Ovary (tissue), 9 donors: ENCODE data around the gene GPR150. TPM values are rescaled to one million over a fixed set of nuclear protein-coding genes. Genes with fewer than 3 reads are reported as not detected.

Experiments
- DNase-seq, 5 donors: peaks; one replicate each; pipeline ENCODE4 v3.0.0-alpha.2; 2019 to 2020
- H3K27ac ChIP-seq, 2 donors: fragments of 200-600 bp; one replicate each; pipeline versions ENCODE4 v1.5.1 to v1.8.0; 2019 to 2022
- H3K27me3 ChIP-seq: fragments of 200-600 bp; one replicate; pipeline ENCODE4 v1.8.0; 2022
- H3K36me3 ChIP-seq: fragments of 200-600 bp; sonication (generic); one replicate; pipeline ENCODE4 v1.5.1; 2019
- H3K4me1 ChIP-seq: one replicate; pipeline ENCODE4 v1.8.1; 2013; ENCODE audit warnings: mild to moderate bottlenecking, moderate library complexity; ENCODE audit not compliant: insufficient read depth
- H3K4me3 ChIP-seq: fragments of 200-600 bp; sonication (generic); one replicate; pipeline ENCODE4 v1.5.1; 2017
- H3K9me3 ChIP-seq, 2 donors: fragments of 200-600 bp in 1 of 2; sonication (generic) in 1 of 2; one replicate each; pipeline versions ENCODE4 v1.5.1 to v1.8.1; 2013 to 2019; ENCODE audit warnings: mild to moderate bottlenecking in 1 of 2, moderate library complexity in 1 of 2
- EP300 ChIP-seq: sonication (generic); formaldehyde crosslinking; IDR thresholded peaks from one replicate; pipeline ENCODE4 v1.6.1; 2017; ENCODE audit warnings: antibody characterized with exemption
- POLR2A ChIP-seq: fragments of 450-650 bp; IDR thresholded peaks from one replicate; pipeline ENCODE4 v1.6.1; 2017; ENCODE audit warnings: antibody characterized with exemption, mild to moderate bottlenecking, moderate library complexity
- WGBS, 3 donors: extraction: QIAGEN DNeasy Blood & Tissue Kit in 1 of 3; methylation state at CpG; one replicate each; pipeline versions ENCODE4 v1.1.5 to v1.1.7; 2013 to 2017; 5-methylcytosine and 5-hydroxymethylcytosine counted together
- intact Hi-C, 4 donors: fragments of 100-400 bp; cut with DNase I; formaldehyde crosslinking; loops; one replicate each; pipeline versions ENCODE4 v1.11.0 to v1.15.1; 2022 to 2023
- polyA plus RNA-seq, 2 donors: library from polyadenylated mRNA; stranded (reverse); fragments of 200-250 nt in 1 of 2; fragments of 350-450 nt in 1 of 2; fragmentation: Illumina TruSeq in 1 of 2; extraction: RNeasy Lipid Tissue Mini Kit (QIAGEN cat#74804) in 1 of 2; gene quantifications; one replicate each; pipeline ENCODE4 v1.2.3, GENCODE V29; 2013 to 2014
- total RNA-seq, 7 donors: library from RNA; depleted of rRNA in 2 of 7; stranded (reverse); fragments of >200 nt in 2 of 7; fragmentation: NEBNext Ultra II Directional in 3 of 7; extraction: Animal tissue kit (Norgen Biotek cat#: 25700) in 3 of 7; gene quantifications; one replicate each; pipeline versions ENCODE4 v1.1.0 to v1.2.4, GENCODE V29; 2016 to 2023
- TF ChIP-seq, protein P1 (sequence below), 3 donors: fragments of 450-650 bp in 2 of 3; fragments of 200-600 bp in 1 of 3; IDR thresholded peaks; one replicate each; pipeline versions ENCODE4 v1.5.1 to v1.8.0; 2016 to 2022; ENCODE audit warnings: antibody characterized with exemption in 3 of 3, mild to moderate bottlenecking in 1 of 3
- donor health status: DM: no; HTN: no; CAD: no; lungs with moderate emphysema.
- donor health status: DM: no; HTN: no; CAD: no.
- donor health status: Bipolar disorder and iron deficiency.
- donor health status: DM: yes; HTN: yes; CAD: no.
- donor health status: DM: no; HTN: no; CAD: no.
- donor health status: DM: yes; HTN: yes; CAD: no.

GPR150 gene
- total and polyA plus RNA-seq, 9 donors, result 0.05 to 0.50 (median 0.10) TPM; not detected in 4

DNA sequence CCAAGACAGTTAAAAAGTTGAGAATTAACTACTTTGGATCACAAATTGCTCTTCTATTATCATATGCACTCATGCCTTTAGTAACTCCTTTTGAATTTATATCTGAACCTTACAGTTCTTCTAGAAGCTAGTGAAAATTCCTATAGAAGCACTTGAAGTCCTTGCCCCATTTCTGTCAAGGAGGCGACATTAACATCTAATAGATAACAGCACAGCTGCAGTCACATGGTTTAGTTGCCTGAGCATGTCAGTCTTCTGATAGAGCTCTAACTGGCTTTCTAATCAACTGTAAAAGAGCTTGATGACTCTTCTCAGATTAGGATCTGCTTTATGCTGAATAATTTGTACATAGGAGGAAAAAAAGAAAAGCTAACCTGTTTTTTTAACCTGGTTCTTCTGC lies 35.7 kb downstream of the GPR150 start:
- DNase-seq, result no peak
- H3K27ac ChIP-seq, result no peak overlapping the region
- H3K27me3 ChIP-seq, result no peaks in the 10 kb centered on the region
- no peak overlapping the region for H3K4me3 ChIP-seq
- no peaks in the 10 kb centered on the region for H3K36me3 ChIP-seq
- no peaks in the 10 kb centered on the region for H3K4me1 ChIP-seq
- WGBS, 3 donors, result 68 to 83% (median 74%) methylated on average over 1 of the region's 1 CpG
- TF ChIP-seq POLR2A (no peak), EP300 (no peak)
- TF ChIP-seq, protein P1, sequence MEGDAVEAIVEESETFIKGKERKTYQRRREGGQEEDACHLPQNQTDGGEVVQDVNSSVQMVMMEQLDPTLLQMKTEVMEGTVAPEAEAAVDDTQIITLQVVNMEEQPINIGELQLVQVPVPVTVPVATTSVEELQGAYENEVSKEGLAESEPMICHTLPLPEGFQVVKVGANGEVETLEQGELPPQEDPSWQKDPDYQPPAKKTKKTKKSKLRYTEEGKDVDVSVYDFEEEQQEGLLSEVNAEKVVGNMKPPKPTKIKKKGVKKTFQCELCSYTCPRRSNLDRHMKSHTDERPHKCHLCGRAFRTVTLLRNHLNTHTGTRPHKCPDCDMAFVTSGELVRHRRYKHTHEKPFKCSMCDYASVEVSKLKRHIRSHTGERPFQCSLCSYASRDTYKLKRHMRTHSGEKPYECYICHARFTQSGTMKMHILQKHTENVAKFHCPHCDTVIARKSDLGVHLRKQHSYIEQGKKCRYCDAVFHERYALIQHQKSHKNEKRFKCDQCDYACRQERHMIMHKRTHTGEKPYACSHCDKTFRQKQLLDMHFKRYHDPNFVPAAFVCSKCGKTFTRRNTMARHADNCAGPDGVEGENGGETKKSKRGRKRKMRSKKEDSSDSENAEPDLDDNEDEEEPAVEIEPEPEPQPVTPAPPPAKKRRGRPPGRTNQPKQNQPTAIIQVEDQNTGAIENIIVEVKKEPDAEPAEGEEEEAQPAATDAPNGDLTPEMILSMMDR (IDR thresholded peaks at IDR 0.05), result no peak
- H3K9me3 ChIP-seq, result no peaks in the 10 kb centered on the region
- intact Hi-C loops, result loop anchor here in 1 of 4 donors (5.0 kb wide), 1 partner anchor 192 kb away; no protein-coding TSS in a partner anchor

DNA sequence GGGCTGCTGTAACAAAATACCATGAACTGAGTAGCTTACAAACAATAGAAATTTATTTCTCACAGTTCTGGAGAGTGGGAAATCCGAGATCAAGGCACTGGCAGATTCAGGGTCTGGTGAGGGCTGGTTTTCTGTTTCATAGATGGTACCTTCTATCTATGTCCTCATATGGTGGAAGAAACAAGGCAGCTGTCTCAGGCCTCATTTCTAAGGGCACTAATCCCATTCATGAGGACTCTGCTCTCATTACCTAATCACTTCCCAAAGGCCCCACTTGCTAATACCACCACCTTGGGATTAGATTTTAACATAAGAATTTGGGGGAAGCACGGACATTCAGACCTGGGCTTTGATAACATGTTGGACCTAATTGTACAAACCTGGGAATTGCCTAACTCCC lies 40.2 kb downstream of the GPR150 start:
- Histone ChIP-seq H3K4me3 (no peak overlapping the region), H3K27me3 (no peaks in the 10 kb centered on the region), H3K36me3 (no peaks in the 10 kb centered on the region), H3K4me1 (no peaks in the 10 kb centered on the region), H3K27ac (no peak overlapping the region), H3K9me3 (no peaks in the 10 kb centered on the region)
- no peak for DNase-seq
- WGBS, 3 donors, result 94 to 98% (median 96%) methylated on average over 2 of the region's 2 CpGs
- intact Hi-C loops, result loop anchor here in 1 of 4 donors (10.0 kb wide), 1 partner anchor 75 kb away; the partner anchor contains the start of gene RHOBTB3
- no peak for TF ChIP-seq EP300
- TF ChIP-seq, protein P1 (IDR thresholded peaks at IDR 0.05), result no peak
- TF ChIP-seq POLR2A, result no peak

DNA sequence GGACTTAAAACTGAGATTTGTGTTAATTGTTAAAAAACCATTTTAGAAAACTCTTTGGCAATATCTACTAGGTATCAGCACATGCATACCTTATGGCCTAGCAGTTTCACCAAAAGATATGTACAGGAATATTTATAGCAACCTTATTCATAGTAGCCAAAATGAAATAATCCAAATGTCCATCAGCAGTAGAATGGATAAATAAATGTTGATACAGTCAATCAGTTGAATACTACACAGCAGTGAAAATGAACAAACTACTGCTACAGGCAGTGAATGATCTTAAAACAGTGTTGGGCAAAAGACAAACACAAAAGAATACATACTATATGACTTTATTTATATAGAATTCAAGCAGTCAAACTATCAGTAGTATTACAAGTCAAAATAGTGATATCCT lies 43.1 kb downstream of the GPR150 start:
- Histone ChIP-seq H3K27ac (no peak overlapping the region), H3K27me3 (no peaks in the 10 kb centered on the region), H3K36me3 (no peaks in the 10 kb centered on the region), H3K4me3 (no peak overlapping the region), H3K4me1 (no peaks in the 10 kb centered on the region), H3K9me3 (no peaks in the 10 kb centered on the region)
- intact Hi-C loops, result loop anchor here in 1 of 4 donors (10.0 kb wide), 1 partner anchor 72 kb away; the partner anchor contains the start of gene RHOBTB3
- no peak for DNase-seq
- TF ChIP-seq POLR2A (no peak), EP300 (no peak)
- TF ChIP-seq, protein P1 (IDR thresholded peaks at IDR 0.05), result no peak

DNA sequence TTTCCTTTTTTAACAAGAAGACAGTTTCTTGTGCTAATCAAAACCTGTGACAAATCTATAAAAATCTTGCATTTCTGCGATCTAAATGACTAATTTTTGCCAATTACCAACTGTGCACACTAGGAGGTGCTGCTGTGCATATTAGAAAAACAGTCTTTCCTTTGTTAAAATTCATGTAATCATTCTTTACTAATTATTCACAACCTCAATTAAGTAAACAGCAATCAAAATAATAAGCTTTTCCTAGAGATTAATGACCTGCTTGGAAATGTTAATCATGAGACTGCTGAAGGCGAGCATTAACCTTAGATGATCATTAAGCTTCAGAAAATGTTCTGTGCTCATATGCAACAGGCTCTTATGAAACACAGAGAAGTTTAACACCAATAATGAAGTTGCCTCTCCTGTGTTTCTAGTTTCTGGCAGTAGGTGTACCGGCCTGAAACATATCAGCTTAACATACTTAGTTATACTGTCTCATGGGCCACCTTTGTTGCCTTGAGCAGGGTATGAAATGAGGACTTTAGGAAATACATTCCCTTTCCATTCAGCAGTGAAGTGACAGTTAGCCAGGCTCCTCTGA lies 44.4 kb downstream of the GPR150 start:
- intact Hi-C loops, result loop anchor here in 1 of 4 donors (10.0 kb wide), 1 partner anchor 71 kb away; the partner anchor contains the start of gene RHOBTB3
- H3K4me3 ChIP-seq, result no peak overlapping the region

More for the DNA sequence above, 44.4 kb downstream of the GPR150 start:
- H3K9me3 ChIP-seq, result no peaks in the 10 kb centered on the region
- peak overlapping the region in 1 of 2 donors; percentile 16 for H3K27ac ChIP-seq
- WGBS, 3 donors, result 1 to 6% (median 2%) methylated on average over 3 of the region's 3 CpGs
- no peaks in the 10 kb centered on the region for H3K27me3 ChIP-seq
- TF ChIP-seq, protein P1 (IDR thresholded peaks at IDR 0.05), result peak; percentile 71 to 96 (median 88)
- TF ChIP-seq POLR2A, result no peak
- no peak for TF ChIP-seq EP300
- no peaks in the 10 kb centered on the region for H3K4me1 ChIP-seq
- no peaks in the 10 kb centered on the region for H3K36me3 ChIP-seq
- DNase-seq, result peak in 2 of 5 donors; percentile 38 to 53
